Lower lobe of right lung (tissue), 2 donors: ENCODE results near the gene STEAP4. TPM values are rescaled to one million over a fixed set of nuclear protein-coding genes. Genes with fewer than 3 reads are reported as not detected.
A peak's percentile ranks its signal among the peaks of the same experiment; 100 is the strongest.

ENCODE experiments used
- ATAC-seq, 2 donors: fragments of 200-7000 bp; cut with Tn5 transposase; one replicate each; pipeline ENCODE4 v1.9.1; 2020 to 2022; ENCODE audit warnings: mild to moderate bottlenecking in 2 of 2, moderate library complexity in 2 of 2
- DNase-seq: peaks from one replicate; pipeline ENCODE4 v3.0.0-alpha.2; 2020
- H3K27ac ChIP-seq: fragments of 200-600 bp; one replicate; pipeline ENCODE4 v1.8.0; 2022
- H3K27me3 ChIP-seq: fragments of 200-600 bp; one replicate; pipeline ENCODE4 v1.8.0; 2022; ENCODE audit warnings: low read depth
- H3K36me3 ChIP-seq: fragments of 200-600 bp; one replicate; pipeline ENCODE4 v1.8.0; 2022; ENCODE audit warnings: mild to moderate bottlenecking
- H3K4me1 ChIP-seq: fragments of 200-600 bp; one replicate; pipeline ENCODE4 v1.8.0; 2022
- H3K4me3 ChIP-seq: fragments of 200-600 bp; one replicate; pipeline ENCODE4 v1.8.0; 2022; ENCODE audit warnings: mild to moderate bottlenecking
- H3K9me3 ChIP-seq: fragments of 200-600 bp; one replicate; pipeline ENCODE4 v1.8.0; 2022
- intact Hi-C: fragments of 100-400 bp; cut with DNase I; formaldehyde crosslinking; loops from one replicate; pipeline ENCODE4 v1.11.0; 2022
- total RNA-seq: library from RNA; stranded (reverse); fragmentation: NEBNext Ultra II Directional; extraction: Animal tissue kit (Norgen Biotek cat#: 25700); gene quantifications from one replicate; pipeline ENCODE4 v1.2.1, GENCODE V29; 2021
- TF ChIP-seq, protein P1 (sequence below): fragments of 200-600 bp; IDR thresholded peaks from one replicate; pipeline ENCODE4 v1.8.0; 2022; ENCODE audit warnings: antibody characterized with exemption, mild to moderate bottlenecking
- donor health status: DM: no; HTN: yes; CAD: no; lungs with severe emphysema.

STEAP4 gene
- total RNA-seq, 1 donor from 2014 or later, result 63.5 TPM

DNA sequence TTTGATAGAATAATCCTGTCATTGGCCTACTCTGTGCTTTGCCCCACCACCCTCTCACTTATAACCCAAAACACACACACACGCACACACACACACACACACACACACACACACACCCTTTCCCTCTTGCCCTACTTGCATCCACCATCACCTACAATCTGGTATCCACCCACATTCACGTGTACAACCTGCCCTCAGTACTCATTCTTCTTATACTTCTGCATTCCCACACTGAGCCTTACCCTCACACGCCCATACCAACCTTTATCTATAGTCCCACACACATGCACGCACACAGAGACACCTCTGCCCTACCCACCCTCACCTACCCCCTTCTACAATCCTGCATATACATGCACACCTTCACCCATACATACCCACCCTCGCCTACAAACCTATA lies 76.0 kb downstream of the STEAP4 start:
- DNase-seq (no peak), ATAC-seq (no peak)
- Histone ChIP-seq H3K9me3 (no peaks in the 10 kb centered on the region), H3K36me3 (no peaks in the 10 kb centered on the region), H3K4me1 (no peaks in the 10 kb centered on the region), H3K4me3 (no peak overlapping the region), H3K27me3 (no peaks in the 10 kb centered on the region), H3K27ac (no peak overlapping the region)
- intact Hi-C loops, result no loop called here
- TF ChIP-seq, protein P1, sequence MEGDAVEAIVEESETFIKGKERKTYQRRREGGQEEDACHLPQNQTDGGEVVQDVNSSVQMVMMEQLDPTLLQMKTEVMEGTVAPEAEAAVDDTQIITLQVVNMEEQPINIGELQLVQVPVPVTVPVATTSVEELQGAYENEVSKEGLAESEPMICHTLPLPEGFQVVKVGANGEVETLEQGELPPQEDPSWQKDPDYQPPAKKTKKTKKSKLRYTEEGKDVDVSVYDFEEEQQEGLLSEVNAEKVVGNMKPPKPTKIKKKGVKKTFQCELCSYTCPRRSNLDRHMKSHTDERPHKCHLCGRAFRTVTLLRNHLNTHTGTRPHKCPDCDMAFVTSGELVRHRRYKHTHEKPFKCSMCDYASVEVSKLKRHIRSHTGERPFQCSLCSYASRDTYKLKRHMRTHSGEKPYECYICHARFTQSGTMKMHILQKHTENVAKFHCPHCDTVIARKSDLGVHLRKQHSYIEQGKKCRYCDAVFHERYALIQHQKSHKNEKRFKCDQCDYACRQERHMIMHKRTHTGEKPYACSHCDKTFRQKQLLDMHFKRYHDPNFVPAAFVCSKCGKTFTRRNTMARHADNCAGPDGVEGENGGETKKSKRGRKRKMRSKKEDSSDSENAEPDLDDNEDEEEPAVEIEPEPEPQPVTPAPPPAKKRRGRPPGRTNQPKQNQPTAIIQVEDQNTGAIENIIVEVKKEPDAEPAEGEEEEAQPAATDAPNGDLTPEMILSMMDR, result no peak

DNA sequence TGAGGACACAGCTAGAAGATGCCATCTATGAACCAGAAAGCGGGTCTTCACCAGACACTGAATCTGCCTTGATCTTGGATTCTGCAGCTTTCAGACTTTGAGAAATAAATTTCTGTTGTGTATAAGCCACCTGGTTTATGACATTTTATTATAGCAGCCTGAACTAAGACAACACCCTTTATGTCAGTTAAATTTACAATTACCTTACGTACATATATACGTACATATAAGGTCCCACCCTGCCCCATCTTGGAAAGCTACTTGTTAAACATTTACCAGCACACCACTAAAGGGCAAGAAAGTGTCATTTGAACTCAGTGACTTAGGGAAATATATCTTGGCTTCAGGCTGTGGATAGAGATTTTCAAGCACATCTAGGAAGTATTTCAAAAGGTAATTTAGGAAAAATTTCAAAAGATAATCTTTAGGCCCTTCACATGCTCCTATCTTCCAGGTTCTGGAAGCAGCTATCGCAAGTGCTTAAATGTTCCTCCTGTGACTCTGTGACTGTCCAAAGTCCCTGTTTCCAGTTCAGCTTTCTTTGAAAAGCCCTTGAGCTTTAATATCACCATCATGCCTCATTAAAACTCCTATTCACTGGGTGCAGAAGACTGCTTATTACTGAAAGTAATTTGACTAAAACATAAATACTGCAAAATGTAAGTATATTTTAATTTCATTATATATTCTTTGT lies 77.2 kb downstream of the STEAP4 start:
- TF ChIP-seq, protein P1, result no peak
- Histone ChIP-seq H3K36me3 (no peaks in the 10 kb centered on the region), H3K27ac (no peak overlapping the region), H3K4me3 (no peak overlapping the region), H3K9me3 (no peaks in the 10 kb centered on the region), H3K4me1 (no peaks in the 10 kb centered on the region), H3K27me3 (no peaks in the 10 kb centered on the region)
- no peak for ATAC-seq
- no peak for DNase-seq
- intact Hi-C loops, result no loop called here

DNA sequence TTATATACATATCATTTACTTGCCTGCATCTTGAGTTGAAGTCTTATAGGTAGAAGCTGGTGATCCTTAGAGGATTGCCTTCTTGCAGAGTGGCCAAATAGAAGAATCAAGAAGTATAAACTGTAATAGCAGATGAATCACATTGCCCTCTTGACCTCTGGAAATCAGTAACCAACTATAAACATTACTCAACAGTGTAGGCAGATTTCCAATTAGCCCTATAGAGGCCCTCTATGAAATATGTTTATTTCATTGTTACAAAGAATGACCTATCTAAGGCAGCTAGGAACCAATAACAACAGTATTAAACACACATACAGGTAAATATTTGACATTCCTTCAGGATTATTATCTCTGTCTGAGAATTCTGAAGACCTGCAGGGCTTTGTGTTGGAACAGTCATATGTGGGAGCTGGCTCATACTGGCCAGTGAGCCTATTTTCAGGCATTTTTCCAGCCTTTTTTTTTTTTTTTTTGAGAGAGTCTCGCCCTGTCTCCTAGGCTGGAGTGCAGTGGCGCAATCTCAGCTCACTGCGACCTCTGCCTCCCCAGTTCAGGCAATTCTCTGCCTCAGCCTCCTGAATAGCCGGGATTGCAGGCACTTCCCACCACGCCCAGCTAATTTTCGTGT lies 79.7 kb downstream of the STEAP4 start:
- TF ChIP-seq, protein P1, result no peak
- ATAC-seq, result peak; percentile 88 to 92
- DNase-seq, result peak; percentile 78
- intact Hi-C loops, result no loop called here
- no peaks in the 10 kb centered on the region for H3K36me3 ChIP-seq
- no peak overlapping the region for H3K4me3 ChIP-seq
- H3K9me3 ChIP-seq, result no peaks in the 10 kb centered on the region
- no peaks in the 10 kb centered on the region for H3K27me3 ChIP-seq
- H3K27ac ChIP-seq, result peak overlapping the region; percentile 37
- H3K4me1 ChIP-seq, result no peaks in the 10 kb centered on the region

DNA sequence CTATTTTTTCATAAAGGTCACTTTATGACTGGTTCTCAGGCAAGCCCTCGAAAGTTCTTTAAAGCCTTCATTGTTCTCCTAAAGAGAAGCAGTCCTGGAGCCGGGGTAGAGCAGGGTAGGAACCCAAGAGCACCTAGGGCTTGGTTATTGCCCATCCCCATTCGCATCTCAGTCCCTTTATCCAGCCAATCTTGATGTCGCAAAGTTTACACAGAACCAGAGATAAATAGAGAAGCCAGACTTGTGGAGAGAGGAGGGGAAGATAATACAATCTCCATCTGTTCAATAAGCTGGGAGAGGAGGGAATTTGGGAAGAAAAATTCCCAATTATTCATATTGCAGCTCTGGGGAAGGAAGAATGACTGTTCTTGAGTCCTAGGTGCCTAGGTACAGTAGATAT lies 80.5 kb downstream of the STEAP4 start:
- peaks cover 2% of the 10 kb centered on the region for H3K4me1 ChIP-seq
- intact Hi-C loops, result no loop called here
- no peaks in the 10 kb centered on the region for H3K9me3 ChIP-seq
- no peak for ATAC-seq
- no peak for DNase-seq
- no peaks in the 10 kb centered on the region for H3K27me3 ChIP-seq
- no peak overlapping the region for H3K4me3 ChIP-seq
- H3K27ac ChIP-seq, result no peak overlapping the region
- TF ChIP-seq, protein P1, result no peak
- no peaks in the 10 kb centered on the region for H3K36me3 ChIP-seq

DNA sequence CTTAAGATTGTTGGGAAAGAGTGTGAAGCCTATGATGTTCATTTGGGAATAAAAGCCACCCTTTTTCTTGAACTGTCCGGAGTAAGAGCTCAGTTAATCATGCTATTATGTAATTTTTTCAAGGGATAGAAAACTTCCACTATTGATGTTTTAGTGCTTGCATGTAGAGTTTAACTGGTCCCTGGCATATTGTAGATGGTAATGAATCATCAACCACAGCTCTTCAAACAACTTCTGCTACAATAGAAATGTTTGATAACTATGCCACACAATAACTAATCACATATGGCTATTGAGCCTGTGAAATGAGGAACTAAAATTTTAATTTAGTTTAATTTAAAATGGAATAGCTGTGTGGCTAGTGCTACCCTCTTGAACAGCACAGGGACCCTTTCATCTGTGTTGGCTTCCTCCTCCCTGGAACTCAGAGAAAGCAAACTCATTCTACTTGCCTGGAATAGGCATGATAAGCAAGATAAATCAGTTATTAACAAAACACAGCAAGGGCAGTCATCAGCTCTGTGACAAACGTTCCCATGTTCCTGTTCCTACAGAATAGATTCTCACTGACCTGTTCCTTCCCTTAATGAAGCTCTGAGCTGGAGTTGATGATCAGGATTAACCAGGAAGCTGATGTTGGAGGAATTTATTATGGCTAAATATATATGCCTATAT lies 82.0 kb downstream of the STEAP4 start:
- no peak for ATAC-seq
- Histone ChIP-seq H3K36me3 (no peaks in the 10 kb centered on the region), H3K27ac (no peak overlapping the region), H3K4me1 (peaks cover 8% of the 10 kb centered on the region), H3K4me3 (no peak overlapping the region), H3K9me3 (no peaks in the 10 kb centered on the region), H3K27me3 (no peaks in the 10 kb centered on the region)
- intact Hi-C loops, result no loop called here
- no peak for DNase-seq
- TF ChIP-seq, protein P1, result no peak
